Thoracic aorta endothelial cell (primary cell): Measurements from ENCODE around the gene CCNC. TPM values are rescaled to one million over a fixed set of nuclear protein-coding genes. Genes with fewer than 3 reads are reported as not detected.

Experiments
- small RNA-seq: library from RNA; depleted of rRNA; stranded (forward); fragments of <200 nt; gene quantifications from one replicate; pipeline ENCODE3, GENCODE V24; 2012
- total RNA-seq: library from RNA; depleted of rRNA; stranded (reverse); fragments of >200 nt; gene quantifications from 2 replicates; pipeline ENCODE4 v1.2.3, GENCODE V29; 2012

The CCNC gene
- 142 and 154 TPM in 2 replicates for total RNA-seq

GRCh38 chr6:99568103-99568933 lies at the start of gene CCNC:
TSS of gene CCNC (minus strand) at chr6:99568660. CDS start at chr6:99568527, 133 bp downstream.

DNA sequence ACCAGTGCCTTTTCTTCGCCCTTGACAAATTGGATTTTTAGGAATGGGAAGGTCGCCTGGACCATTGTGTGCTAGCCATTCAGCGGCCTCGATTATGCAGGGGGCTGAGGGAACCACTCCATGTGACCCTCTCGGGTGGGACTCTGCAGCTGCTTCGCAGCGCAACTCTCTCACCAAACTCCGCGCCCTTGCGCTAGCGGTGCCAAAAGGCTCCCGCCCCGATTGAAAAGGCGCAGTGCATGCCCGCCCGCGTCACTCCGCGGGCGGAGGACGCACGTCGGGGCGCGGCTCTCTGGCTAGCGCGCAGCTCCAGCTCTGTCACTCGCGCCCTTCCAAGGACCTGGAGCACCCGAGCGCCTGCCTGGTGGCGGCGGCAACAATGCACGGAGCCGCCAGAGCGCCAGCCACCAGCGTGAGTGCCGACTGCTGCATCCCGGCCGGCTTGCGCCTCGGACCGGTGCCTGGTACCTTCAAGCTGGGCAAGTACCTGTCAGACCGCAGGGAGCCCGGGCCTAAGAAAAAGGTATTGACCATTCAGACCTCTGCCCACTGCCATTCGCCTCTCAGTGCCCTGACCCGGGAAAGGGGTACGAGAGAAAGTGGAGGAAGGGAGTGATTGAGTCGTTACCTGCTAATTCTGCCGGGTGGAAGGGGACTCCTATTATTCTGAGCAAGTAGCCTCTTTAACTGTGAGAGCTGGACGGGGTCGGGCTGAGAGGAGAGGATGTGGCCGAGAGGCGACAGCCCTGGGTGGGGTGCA lies 38.4 kb upstream of the CCNC start, which contains the start of gene PRDM13:
Gene PRDM13, plus strand, starts transcription at position 178 of the 760 bp plus-strand sequence. Its CDS starts 202 bp downstream, at position 380.

Small RNAs within 50 kb of the gene (small RNA-seq; reads per million reads assigned to genes)
- gene RF00019: not detected

Other genes with a start within 250 kb of the CCNC start
- gene FAXC, start 219.0 kb downstream of the CCNC start, total RNA-seq: 0.27 and 1.1 TPM in 2 replicates
- gene COQ3, start 174.5 kb downstream of the CCNC start, total RNA-seq: 5.2 and 6.7 TPM in 2 replicates
- 99.3 and 114 TPM in 2 replicates for gene PNISR, start 143.4 kb downstream of the CCNC start, total RNA-seq
- 26.3 and 30.1 TPM in 2 replicates for gene USP45, start 53.2 kb downstream of the CCNC start, total RNA-seq
- gene PRDM13, start 38.2 kb upstream of the CCNC start, total RNA-seq: not detected in 2 replicates